Neural crest cell (in vitro differentiated cells): ENCODE measurements around the gene DUSP16. TPM values are rescaled to one million over a fixed set of nuclear protein-coding genes. Genes with fewer than 3 reads are reported as not detected.

Experiments used
- DNase-seq: peaks from one replicate; pipeline ENCODE4 v3.0.0; 2021; ENCODE audit warnings: low read depth, mixed read lengths, low spot score
- H3K27ac Mint-ChIP-seq: one replicate; pipeline ENCODE4 v1.8.0; 2021; ENCODE audit warnings: mild to moderate bottlenecking, mixed read lengths; ENCODE audit not compliant: unreplicated experiment
- H3K27me3 Mint-ChIP-seq: 2 replicates; pipeline ENCODE4 v1.8.0; 2021; ENCODE audit warnings: low read depth, mild to moderate bottlenecking, mixed read lengths
- H3K36me3 Mint-ChIP-seq: 2 replicates; pipeline ENCODE4 v1.8.0; 2021; ENCODE audit warnings: low read depth, mild to moderate bottlenecking, mixed read lengths
- H3K4me1 Mint-ChIP-seq: 2 replicates; pipeline ENCODE4 v1.8.0; 2021; ENCODE audit warnings: mixed read lengths
- H3K4me3 Mint-ChIP-seq: one replicate; pipeline ENCODE4 v1.8.0; 2021; ENCODE audit warnings: mild to moderate bottlenecking, mixed read lengths
- H3K9me3 Mint-ChIP-seq: 2 replicates; pipeline ENCODE4 v1.8.0; 2021; ENCODE audit warnings: mixed read lengths
- CTCF ChIP-seq: fragments of 200-600 bp; sonication (generic); conservative IDR thresholded peaks from 2 replicates; pipeline ENCODE4 v1.5.0; 2021; ENCODE audit warnings: antibody characterized with exemption, mild to moderate bottlenecking
- total RNA-seq: library from RNA; stranded (reverse); gene quantifications from 2 replicates; pipeline ENCODE4 v1.2.1, GENCODE V29; 2021

DUSP16 gene
- total RNA-seq, 1 donor from 2014 or later, result 30.8 TPM

DNA sequence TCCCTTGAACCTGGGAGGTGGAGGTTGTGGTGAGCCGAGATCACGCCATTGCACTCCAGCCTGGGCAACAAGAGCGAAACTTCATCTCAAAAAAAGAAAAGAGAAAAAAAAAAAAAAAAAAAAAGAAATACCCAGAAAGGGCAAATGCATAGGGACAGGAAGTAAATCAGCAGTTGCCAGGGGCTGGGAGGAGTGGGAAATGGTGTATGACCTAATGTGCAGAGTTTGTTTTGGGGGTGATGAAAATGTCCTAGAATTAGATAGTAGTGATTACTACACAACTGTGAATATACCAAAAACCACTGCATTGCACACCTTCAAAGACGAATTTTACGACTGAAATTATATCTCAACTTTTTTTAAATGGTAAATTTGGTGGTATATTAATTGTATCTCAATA is 20.4 kb downstream of the DUSP16 start:
- H3K4me3 Mint-ChIP-seq, result no peak overlapping the region

GRCh38 chr12:12541782-12542181 is 20.9 kb downstream of the DUSP16 start:
- peaks cover 3% of the 10 kb centered on the region for H3K9me3 Mint-ChIP-seq
- H3K36me3 Mint-ChIP-seq, result no peaks in the 10 kb centered on the region
- DNase-seq, result no peak
- peaks cover 16% of the 10 kb centered on the region for H3K4me1 Mint-ChIP-seq
- TF ChIP-seq CTCF, result no peak
- no peak overlapping the region for H3K27ac Mint-ChIP-seq
- H3K4me3 Mint-ChIP-seq, result no peak overlapping the region
- no peaks in the 10 kb centered on the region for H3K27me3 Mint-ChIP-seq

More for the DNA sequence above, 20.4 kb downstream of the DUSP16 start:
- Mint-ChIP-seq H3K27me3 (no peaks in the 10 kb centered on the region), H3K9me3 (peaks cover 3% of the 10 kb centered on the region), H3K27ac (no peak overlapping the region), H3K4me1 (peaks cover 16% of the 10 kb centered on the region), H3K36me3 (no peaks in the 10 kb centered on the region)
- no peak for TF ChIP-seq CTCF
- no peak for DNase-seq

- H3K36me3 Mint-ChIP-seq, result no peaks in the 10 kb centered on the region
- TF ChIP-seq CTCF, result no peak
- H3K27ac Mint-ChIP-seq, result no peak overlapping the region
- no peak overlapping the region for H3K4me3 Mint-ChIP-seq
- no peak for DNase-seq
- peaks cover 16% of the 10 kb centered on the region for H3K4me1 Mint-ChIP-seq
- H3K27me3 Mint-ChIP-seq, result no peaks in the 10 kb centered on the region
- peaks cover 3% of the 10 kb centered on the region for H3K9me3 Mint-ChIP-seq
Observed at GRCh38 chr12:12540261-12541013, 22.2 kb downstream of the DUSP16 start.

- no peaks in the 10 kb centered on the region for H3K36me3 Mint-ChIP-seq
- TF ChIP-seq CTCF, result no peak
- H3K27me3 Mint-ChIP-seq, result no peaks in the 10 kb centered on the region
- H3K9me3 Mint-ChIP-seq, result peaks cover 3% of the 10 kb centered on the region
- H3K4me1 Mint-ChIP-seq, result peaks cover 19% of the 10 kb centered on the region
- no peak overlapping the region for H3K27ac Mint-ChIP-seq
- DNase-seq, result no peak
- no peak overlapping the region for H3K4me3 Mint-ChIP-seq
Observed at GRCh38 chr12:12539028-12539810, 23.4 kb downstream of the DUSP16 start.

GRCh38 chr12:12538535-12538934 is 24.1 kb downstream of the DUSP16 start:
- H3K4me1 Mint-ChIP-seq, result peaks cover 26% of the 10 kb centered on the region
- no peak overlapping the region for H3K4me3 Mint-ChIP-seq
- no peaks in the 10 kb centered on the region for H3K27me3 Mint-ChIP-seq
- no peaks in the 10 kb centered on the region for H3K36me3 Mint-ChIP-seq
- no peak for DNase-seq
- no peak for TF ChIP-seq CTCF
- peaks cover 3% of the 10 kb centered on the region for H3K9me3 Mint-ChIP-seq
- H3K27ac Mint-ChIP-seq, result no peak overlapping the region
